Thyroid gland (tissue), 4 donors: Measurements from ENCODE around the gene FGF11. TPM values are rescaled to one million over a fixed set of nuclear protein-coding genes. Genes with fewer than 3 reads are reported as not detected.

Experiments used
- DNase-seq, 2 donors: peaks; one replicate each; pipeline ENCODE4 v3.0.0-alpha.2; 2019
- H3K27ac ChIP-seq, 3 donors: fragments of 200-600 bp; sonication (generic); 1 replicate in 2 of 3; 2 replicates in 1 of 3; pipeline ENCODE4 v1.5.1; 2016 to 2019; ENCODE audit warnings: mild to moderate bottlenecking in 1 of 3, moderate library complexity in 1 of 3
- H3K27me3 ChIP-seq: fragments of 200-600 bp; sonication (generic); one replicate; pipeline ENCODE4 v1.5.1; 2019
- H3K36me3 ChIP-seq, 2 donors: fragments of 200-600 bp; sonication (generic); one replicate each; pipeline ENCODE4 v1.5.1; 2016 to 2019
- H3K4me1 ChIP-seq, 2 donors: fragments of 200-600 bp; sonication (generic); one replicate each; pipeline ENCODE4 v1.5.1; 2017 to 2019
- H3K4me3 ChIP-seq, 3 donors: fragments of 200-600 bp; sonication (generic); replicated peaks in 1 of 3; 1 replicate in 2 of 3; 2 replicates in 1 of 3; pipeline ENCODE4 v1.5.1; 2016; ENCODE audit warnings: mild to moderate bottlenecking in 1 of 3
- H3K9me3 ChIP-seq: fragments of 200-600 bp; sonication (generic); one replicate; pipeline ENCODE4 v1.5.1; 2017
- POLR2A ChIP-seq, 2 donors: fragments of 450-650 bp; IDR thresholded peaks; one replicate each; pipeline ENCODE4 v1.6.1; 2017; ENCODE audit warnings: antibody characterized with exemption in 2 of 2, mild to moderate bottlenecking in 2 of 2, moderate library complexity in 1 of 2
- WGBS, 2 donors: methylation state at CpG; one replicate each; pipeline ENCODE4 v1.1.5; 2017; 5-methylcytosine and 5-hydroxymethylcytosine counted together
- intact Hi-C: fragments of 100-400 bp; cut with DNase I; formaldehyde crosslinking; loops from one replicate; pipeline ENCODE4 v1.15.1; 2023
- total RNA-seq, 4 donors: library from RNA; depleted of rRNA; stranded (reverse); fragments of >200 nt; gene quantifications; one replicate each; pipeline ENCODE4 v1.2.3, GENCODE V29; 2016
- TF ChIP-seq, protein P1 (sequence below), 6 experiments: fragments of 200-600 bp in 3 of 6; fragments of 450-650 bp in 3 of 6; sonication (generic) in 3 of 6; IDR thresholded peaks; one replicate each; pipeline ENCODE4 v1.5.1; 2016 to 2019; ENCODE audit warnings: antibody characterized with exemption in 6 of 6, mild to moderate bottlenecking in 2 of 6, inconsistent platforms in 1 of 6, moderate library complexity in 1 of 6

The FGF11 gene
- total RNA-seq, 4 donors from 2014 or later = 4.3 to 12.1 (median 10.5) TPM

DNA sequence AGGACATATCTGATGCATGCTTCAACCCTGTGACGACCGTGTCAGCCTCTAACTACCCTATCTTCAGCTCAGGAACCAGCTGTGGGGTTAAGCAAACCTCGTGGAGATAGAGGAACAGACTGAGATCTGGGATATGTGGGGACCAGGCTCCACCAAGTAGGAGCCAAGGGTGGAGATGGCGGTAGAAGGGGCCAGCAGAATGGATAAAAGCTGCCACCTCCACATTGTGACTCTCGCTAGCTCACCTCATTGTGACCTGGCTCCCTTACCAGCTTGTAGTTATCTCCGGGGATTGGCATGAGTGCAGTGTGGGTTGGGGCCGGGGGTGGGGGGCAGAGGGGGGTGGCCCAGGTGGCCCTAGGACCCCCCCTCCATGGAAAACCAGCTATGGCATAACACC lies 14.0 kb upstream of the FGF11 start, which contains the start of gene SPEM2:
TSS of gene SPEM2 (plus strand) at position 301 of the 400 bp plus-strand sequence. CDS start at position 374, 73 bp downstream.
- intact Hi-C loops = no loop called here
- TF ChIP-seq, protein P1, sequence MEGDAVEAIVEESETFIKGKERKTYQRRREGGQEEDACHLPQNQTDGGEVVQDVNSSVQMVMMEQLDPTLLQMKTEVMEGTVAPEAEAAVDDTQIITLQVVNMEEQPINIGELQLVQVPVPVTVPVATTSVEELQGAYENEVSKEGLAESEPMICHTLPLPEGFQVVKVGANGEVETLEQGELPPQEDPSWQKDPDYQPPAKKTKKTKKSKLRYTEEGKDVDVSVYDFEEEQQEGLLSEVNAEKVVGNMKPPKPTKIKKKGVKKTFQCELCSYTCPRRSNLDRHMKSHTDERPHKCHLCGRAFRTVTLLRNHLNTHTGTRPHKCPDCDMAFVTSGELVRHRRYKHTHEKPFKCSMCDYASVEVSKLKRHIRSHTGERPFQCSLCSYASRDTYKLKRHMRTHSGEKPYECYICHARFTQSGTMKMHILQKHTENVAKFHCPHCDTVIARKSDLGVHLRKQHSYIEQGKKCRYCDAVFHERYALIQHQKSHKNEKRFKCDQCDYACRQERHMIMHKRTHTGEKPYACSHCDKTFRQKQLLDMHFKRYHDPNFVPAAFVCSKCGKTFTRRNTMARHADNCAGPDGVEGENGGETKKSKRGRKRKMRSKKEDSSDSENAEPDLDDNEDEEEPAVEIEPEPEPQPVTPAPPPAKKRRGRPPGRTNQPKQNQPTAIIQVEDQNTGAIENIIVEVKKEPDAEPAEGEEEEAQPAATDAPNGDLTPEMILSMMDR (IDR thresholded peaks at IDR 0.05) = no peak
- no peak for TF ChIP-seq POLR2A (IDR thresholded peaks at IDR 0.05)
- no peaks in the 10 kb centered on the region for H3K9me3 ChIP-seq
- no peak within 1 kb of the TSS for H3K4me3 ChIP-seq
- H3K36me3 ChIP-seq = no peaks in the 10 kb centered on the region
- no peak within 1 kb of the TSS for H3K27ac ChIP-seq
- DNase-seq = no peak
- WGBS, 2 donors = 82 to 84% methylated on average over 5 to 7 of the region's 7 CpGs
- H3K27me3 ChIP-seq = no peaks in the 10 kb centered on the region
- no peaks in the 10 kb centered on the region for H3K4me1 ChIP-seq

DNA sequence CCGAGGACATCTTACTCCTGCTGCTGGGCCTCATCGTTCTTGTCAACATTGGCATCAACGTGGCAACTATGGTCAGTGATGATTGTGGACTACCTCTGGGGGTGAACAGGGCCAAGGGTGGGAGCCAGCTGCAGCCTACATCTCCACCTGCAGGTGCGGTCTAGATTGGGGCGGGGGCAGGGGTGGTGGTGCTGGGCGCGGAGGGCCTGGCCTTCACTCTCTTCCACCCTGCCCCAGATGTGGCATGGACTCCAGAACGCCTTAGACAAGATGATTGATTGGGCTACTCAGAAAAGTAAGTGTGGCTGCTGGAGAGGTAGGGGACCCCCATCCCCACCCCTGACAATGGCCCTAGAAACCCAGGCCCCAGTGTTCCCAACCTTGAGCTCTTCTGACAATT lies 13.6 kb upstream of the FGF11 start:
- DNase-seq = no peak
- Histone ChIP-seq H3K27ac (no peak overlapping the region), H3K36me3 (no peaks in the 10 kb centered on the region), H3K4me3 (no peak overlapping the region), H3K27me3 (no peaks in the 10 kb centered on the region), H3K9me3 (no peaks in the 10 kb centered on the region), H3K4me1 (no peaks in the 10 kb centered on the region)
- 88 to 90% methylated on average over 3 of the region's 8 CpGs for WGBS, 2 donors
- TF ChIP-seq, protein P1 (IDR thresholded peaks at IDR 0.05) = no peak
- TF ChIP-seq POLR2A (IDR thresholded peaks at IDR 0.05) = no peak
- intact Hi-C loops = no loop called here

DNA sequence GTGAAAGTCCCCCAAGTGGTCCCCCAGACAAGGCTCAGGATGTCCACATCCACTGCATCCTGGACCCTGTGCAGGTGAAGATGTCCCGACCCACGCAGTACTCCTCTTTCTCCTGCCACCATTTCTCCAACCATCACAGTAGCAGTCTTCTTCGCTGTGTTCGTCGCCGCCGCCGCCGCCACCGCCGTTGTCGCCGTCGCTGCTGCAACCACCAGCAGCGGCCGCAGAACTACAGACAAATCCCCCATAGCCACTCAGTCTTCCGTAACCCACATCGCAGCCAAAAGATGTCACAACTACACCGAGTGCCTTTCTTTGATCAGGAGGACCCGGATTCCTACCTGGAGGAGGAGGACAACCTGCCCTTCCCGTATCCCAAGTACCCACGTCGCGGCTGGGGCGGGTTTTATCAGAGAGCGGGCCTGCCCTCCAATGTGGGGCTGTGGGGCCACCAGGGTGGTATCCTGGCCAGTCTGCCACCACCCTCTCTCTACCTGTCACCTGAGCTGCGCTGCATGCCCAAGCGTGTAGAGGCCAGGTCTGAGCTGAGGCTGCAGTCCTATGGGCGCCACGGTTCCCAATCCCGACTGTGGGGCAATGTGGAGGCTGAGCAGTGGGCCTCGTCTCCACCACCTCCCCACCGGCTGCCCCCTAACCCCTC lies 13.0 kb upstream of the FGF11 start:
- Histone ChIP-seq H3K4me1 (no peaks in the 10 kb centered on the region), H3K36me3 (no peaks in the 10 kb centered on the region), H3K9me3 (no peaks in the 10 kb centered on the region), H3K27me3 (no peaks in the 10 kb centered on the region), H3K27ac (no peak overlapping the region), H3K4me3 (no peak overlapping the region)
- intact Hi-C loops = no loop called here
- WGBS, 2 donors = 91 to 95% methylated on average over 29 to 33 of the region's 33 CpGs
- no peak for DNase-seq
- TF ChIP-seq, protein P1 (IDR thresholded peaks at IDR 0.05) = no peak
- no peak for TF ChIP-seq POLR2A (IDR thresholded peaks at IDR 0.05)

DNA sequence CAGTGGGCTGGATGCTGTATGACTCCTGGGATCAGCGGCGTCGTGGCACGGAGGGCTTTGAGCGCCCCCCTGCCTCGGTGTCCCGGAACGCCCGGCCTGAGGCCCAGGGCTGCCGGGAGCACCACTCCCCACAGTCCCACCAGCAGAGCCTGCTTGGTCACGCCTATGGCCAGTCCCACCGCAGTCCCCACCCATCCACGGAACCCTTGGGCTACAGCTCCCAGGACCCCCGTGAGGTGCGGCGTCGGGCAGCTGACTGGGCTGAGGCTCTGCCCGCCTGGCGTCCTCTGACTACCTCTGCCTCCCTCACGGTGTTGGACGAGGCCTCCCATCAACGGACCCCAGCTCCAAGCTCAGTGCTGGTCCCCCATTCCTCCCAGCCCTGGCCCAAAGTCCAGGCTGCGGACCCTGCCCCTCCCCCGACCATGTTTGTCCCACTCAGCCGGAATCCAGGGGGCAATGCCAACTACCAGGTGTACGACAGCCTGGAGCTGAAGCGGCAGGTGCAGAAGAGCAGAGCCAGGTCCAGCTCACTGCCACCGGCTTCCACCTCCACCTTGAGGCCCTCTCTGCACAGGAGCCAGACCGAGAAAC lies 12.3 kb upstream of the FGF11 start:
- intact Hi-C loops = no loop called here
- H3K4me1 ChIP-seq = no peaks in the 10 kb centered on the region
- no peaks in the 10 kb centered on the region for H3K27me3 ChIP-seq
- no peaks in the 10 kb centered on the region for H3K36me3 ChIP-seq
- H3K27ac ChIP-seq = no peak overlapping the region
- 89 to 94% methylated on average over 2 to 19 of the region's 29 CpGs for WGBS, 2 donors
- no peaks in the 10 kb centered on the region for H3K9me3 ChIP-seq
- no peak for TF ChIP-seq POLR2A (IDR thresholded peaks at IDR 0.05)
- TF ChIP-seq, protein P1 (IDR thresholded peaks at IDR 0.05) = no peak
- no peak overlapping the region for H3K4me3 ChIP-seq
- no peak for DNase-seq

DNA sequence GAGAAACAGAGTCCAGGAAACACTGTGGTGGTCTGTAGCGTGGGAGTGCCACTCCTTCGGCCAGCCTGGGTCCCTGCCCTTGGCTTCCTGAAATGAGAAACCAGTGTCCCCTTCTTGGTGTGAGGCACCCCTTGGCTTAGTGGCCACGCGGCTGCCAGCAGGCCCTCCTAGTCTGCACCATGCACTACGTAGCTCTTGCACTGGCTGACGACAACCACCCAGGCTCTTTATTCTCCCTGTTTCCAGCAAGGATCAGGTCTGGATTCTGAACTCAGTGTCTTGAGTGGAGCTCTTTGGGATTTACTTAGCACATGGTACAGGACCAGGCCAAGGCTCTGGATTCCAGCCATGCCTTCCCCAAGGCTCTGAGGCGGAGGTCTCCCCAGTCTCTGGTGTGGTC lies 11.8 kb upstream of the FGF11 start:
- no peak overlapping the region for H3K27ac ChIP-seq
- H3K4me3 ChIP-seq = no peak overlapping the region
- no peaks in the 10 kb centered on the region for H3K27me3 ChIP-seq
- no peaks in the 10 kb centered on the region for H3K9me3 ChIP-seq
- no peak for DNase-seq
- no peaks in the 10 kb centered on the region for H3K36me3 ChIP-seq
- intact Hi-C loops = no loop called here
- WGBS, 2 donors = 89 to 92% methylated on average over 7 of the region's 7 CpGs
- no peak for TF ChIP-seq POLR2A (IDR thresholded peaks at IDR 0.05)
- TF ChIP-seq, protein P1 (IDR thresholded peaks at IDR 0.05) = no peak
- no peaks in the 10 kb centered on the region for H3K4me1 ChIP-seq
